Activated CD8-positive, alpha-beta memory T cell treated with anti-CD3 and anti-CD28 coated beads, Interleukin-2, amount 50 U/mL, for 24 hours (primary cell): Measurements from ENCODE around the gene RBM19.
"Not testable (repeated sequence)": the region's sequence is repeated elsewhere in the genome, so short reads cannot be mapped to it uniquely, and the experiment has no call there.

Experiments used
- DNase-seq: peaks from one replicate; pipeline ENCODE4 v3.0.0-alpha.2; 2020; ENCODE audit errors: extremely low read depth

RBM19 gene

DNA sequence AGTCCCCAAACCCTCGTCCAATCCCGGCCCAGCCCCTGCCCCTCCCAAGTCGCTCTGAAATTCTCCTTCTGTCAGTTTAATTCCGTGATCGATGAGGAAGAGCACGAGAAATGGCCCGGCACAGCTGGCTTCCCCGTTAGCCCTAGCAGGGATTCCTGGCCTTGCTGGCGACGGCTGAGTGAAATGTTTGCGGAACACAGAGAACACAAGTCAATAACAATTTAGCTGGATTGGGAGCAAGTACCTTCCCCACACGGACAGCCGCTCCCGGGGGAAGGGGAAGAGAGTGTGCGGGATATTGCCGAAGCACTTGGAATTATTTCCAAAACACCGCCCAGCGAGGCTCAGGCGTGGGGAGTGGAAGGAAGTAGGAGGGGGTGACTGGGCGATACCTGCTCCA, 134.6 kb downstream of the RBM19 start:
- DNase-seq: no peak

DNA sequence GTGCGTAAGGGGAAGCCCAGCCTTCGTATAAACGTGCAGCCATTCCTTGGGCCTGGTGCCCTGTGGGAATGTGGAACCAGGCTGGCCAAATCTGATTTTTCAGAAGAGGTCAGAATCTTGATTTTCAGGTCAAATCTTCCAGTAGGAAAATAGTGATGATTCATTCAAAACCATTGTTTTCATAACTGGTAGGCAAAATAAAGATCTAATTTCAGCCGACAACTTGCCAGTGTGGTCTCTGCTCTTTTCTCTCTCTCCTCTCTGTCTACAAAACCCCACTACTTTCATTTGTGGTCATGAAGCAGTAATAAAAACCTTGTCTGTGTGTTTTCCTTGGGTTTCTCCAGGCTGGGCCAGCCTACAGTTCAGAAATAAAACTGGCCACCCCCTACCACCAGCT, 135.1 kb downstream of the RBM19 start:
- DNase-seq: no peak

DNA sequence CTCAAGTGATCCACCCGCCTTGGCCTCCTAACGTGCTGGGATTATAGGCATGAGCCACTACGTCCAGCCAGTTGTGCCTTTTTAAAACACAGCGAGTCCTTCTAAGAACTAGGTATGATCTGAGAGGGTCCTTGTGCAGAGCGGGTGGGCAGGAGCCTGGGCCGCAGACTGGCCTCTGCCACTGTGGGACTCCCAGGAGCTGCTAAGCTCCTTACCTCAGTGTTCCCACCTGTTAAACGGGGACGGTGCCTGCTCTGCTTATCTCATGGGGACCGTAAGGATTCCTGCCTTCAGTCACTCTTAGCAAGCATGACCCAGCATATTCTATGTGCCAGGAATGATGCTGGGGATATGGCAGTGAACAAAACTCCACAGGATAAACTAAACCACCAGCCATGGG, 136.9 kb downstream of the RBM19 start:
- DNase-seq: no peak

DNA sequence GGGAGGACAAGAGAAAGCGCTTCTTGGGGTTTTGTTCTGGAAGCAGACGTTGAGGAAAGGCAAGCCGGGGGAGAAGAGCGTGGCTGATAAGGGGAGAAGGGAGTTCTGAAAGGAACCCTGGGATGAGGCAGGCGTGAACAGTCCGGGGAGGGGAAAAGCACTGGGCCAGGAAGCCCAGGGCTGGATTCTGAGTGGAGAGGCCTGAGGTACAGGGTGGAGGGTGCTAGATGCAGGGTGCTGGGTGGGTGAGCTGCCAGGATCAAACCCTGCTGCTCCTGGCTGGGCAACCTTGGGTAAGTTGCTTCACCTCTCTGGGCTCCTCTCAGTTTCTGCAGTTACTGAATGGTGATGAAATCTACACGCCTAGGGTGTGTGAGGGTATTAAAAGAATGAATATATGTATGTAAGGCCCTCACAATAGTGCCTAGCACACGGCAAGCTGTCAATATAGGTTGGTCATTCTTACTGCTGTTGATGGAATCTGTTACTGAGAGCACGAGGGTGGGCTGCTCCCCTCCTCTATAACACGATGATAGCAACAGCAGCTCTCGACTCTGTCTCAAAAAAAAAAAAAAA, 138.5 kb downstream of the RBM19 start:
- DNase-seq: no peak

DNA sequence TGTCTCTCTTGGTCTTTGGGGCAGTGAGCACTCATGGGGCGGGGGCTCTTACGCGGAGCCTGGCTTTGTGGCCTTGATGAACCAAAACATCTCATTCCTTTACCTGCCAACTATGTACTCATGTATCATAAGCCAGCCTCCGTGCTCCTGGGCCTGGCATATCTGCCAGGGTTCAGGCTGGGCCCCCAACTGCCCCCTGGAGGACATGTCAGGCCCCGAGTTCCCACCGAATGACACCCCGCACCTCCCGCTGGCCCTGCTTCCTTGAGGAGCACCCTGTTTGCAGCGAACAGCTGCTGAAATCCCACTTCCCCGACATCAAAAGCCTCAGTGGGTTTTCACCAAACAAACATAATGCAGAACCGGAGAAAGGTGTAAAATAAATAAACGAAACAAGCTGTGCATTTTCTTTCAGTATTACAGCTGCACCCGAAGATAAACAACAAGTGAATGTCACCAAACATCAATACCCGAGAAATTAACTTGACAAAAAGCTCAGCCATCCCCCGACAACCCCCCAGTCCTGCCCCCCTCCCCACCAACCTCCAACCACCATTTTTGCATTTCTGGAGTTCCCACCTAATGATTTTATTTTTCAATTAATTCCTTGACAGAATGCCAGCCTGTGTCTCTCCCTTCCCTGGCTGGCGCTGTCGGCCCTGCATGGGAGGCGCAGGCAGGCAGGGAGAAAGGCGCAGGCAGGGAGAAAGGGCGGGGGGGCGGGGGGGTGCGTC, 139.2 kb downstream of the RBM19 start:
- no peak for DNase-seq

DNA sequence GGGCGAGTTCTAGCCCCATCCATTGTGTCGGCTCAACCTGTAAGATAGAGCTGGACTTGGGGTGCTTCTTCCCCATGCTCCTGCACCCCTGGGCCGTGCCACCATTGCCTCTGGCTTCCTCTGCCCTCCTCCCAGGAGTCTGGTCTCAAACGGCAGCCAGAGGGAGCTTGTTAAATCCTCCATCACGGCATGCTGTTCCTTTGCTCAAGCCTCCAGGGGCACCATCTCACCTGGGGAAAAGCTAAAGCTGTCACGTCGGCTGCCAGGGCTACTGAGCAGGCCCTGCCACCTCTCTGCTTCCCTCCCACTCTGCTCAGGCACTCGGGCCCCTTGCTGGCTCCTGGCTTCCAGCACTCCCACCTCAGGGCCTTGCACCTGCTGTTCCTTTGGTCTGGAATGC, 140.4 kb downstream of the RBM19 start:
- DNase-seq: no peak

DNA sequence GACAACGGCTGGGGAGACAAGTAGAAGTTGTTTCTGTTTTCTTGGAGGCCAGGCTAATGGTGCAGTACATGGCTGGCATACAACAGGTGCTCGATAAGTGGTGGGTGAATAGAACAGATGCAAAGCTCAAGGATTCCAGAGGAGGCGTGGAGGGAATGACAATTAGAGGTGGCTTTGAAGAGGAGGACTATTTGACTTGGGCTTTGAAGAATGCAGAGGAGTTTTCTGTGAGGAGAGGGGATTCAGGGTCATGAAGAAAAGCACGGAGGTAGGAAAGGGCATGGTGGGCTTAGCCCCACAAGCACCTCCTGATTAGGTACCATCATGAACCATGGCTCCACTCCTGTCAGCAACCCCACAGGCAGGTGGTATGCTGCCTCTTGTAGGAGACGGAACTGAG, 142.3 kb downstream of the RBM19 start:
- no peak for DNase-seq

DNA sequence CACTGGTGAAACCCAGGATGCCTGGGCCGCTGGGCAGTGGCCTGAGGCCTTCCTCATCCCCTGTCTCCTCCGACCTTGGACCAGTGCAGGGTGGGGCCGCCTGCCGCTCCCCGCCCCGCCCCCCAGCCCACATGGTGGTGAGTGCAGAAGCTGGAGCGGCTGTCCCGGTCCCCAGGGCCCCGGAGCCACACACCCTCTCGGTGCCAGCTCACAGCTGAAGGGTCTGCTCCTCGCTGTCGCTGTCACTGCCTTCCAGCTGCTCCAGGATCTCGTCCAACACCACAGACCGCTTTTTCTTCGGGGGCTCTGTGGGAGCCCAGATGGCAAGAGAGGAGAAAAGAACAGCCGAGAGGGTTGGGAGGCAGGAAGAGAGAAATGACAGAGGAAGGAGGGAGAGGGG, 143.1 kb downstream of the RBM19 start:
- DNase-seq: no peak

DNA sequence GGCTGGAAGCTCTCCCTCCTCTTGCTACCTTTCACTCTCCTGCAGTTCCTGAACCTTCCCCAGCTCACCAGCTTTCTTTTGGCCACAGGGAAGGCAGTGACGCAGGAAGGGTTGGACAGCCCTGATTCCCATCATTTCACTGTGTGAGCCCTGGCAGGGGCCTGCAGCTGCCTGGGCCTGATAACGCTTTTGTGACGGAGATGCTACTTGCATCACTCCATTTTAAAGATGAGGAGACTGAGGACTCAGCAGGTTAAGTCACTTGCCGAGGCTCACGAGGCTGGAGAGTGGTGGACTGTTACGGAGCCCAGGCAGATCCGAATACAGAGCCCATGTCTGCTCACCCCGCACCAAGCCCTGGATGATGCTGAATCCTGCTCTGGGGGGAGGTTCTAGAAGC, 145.3 kb downstream of the RBM19 start:
- no peak for DNase-seq

DNA sequence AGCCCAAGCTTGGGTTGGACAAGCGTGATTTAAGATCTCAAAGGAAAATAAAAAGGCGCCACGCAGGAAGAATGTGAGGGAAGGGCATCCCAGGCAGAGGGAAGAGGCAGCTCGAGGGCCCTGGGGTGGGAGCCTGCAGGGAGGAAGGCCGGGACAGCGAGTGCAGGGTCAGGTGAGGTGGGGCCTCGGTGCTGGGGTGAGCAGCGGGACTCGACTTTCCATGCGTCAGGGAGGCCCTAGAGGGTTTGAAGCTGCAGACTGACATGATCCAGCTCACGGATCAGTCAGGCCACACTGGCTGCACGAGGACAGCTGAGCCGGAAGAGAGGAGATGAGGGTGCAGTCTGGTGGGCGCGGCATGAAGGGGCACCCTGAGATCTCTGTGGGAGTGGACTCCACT, 145.8 kb downstream of the RBM19 start:
- no peak for DNase-seq

DNA sequence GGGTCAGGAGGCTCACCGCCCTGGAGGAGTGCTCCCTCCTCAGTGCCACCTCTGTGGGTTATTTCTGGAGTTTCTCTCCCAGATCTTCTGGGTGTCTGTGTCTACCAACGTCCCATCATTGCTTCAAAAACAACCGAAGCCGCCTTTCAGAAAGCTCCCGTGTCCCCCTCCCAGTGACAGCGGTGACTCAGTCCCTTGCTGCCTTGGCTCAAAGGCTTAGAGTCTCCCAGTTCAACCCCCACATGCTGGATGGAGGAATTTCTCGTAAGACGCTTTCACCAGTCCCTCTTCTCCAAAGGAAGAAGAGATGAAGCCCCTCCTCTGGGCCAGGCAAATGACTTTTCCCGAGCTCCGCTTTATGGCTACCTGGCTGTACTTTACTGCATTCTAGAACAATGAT, 146.6 kb downstream of the RBM19 start:
- no peak for DNase-seq

DNA sequence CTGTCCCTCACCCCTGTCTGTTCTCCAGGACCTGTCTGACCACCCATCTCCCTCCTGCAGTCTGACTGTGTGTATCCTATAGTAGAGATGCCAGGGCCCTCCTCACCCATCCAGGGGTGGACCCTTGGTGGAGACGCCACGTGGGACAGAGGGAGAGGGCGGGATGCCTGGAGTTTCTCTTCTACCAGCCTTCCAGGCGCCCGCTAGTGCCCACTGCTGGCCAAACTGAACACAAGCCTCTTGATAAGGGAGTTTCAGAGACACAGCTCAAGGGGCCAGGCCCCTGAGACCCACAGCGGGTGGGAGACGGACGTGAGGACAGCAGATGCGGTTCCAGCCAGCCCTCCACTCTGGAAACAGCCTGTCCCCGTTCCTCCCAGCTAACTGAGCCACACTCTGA, 147.3 kb downstream of the RBM19 start:
- DNase-seq: no peak

DNA sequence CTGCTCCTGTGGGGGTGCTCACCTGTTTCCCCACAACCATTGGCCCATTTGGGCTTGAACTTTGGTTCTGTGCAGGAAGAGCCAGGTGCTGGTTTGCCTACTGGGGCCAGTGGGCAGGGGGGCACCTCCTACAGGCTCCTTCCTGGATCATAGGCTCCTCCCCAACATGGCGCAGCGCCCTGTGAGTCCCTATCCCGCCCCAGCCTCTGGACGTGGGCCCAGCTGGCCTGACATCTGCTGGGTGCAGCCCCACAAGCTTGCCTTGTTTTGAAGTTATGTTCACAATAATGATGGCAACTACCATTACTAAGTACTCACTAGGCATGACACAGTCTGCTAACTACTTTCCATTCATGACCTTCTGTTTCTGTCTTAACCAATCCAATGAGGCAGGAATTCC, 147.8 kb downstream of the RBM19 start:
- no peak for DNase-seq

DNA sequence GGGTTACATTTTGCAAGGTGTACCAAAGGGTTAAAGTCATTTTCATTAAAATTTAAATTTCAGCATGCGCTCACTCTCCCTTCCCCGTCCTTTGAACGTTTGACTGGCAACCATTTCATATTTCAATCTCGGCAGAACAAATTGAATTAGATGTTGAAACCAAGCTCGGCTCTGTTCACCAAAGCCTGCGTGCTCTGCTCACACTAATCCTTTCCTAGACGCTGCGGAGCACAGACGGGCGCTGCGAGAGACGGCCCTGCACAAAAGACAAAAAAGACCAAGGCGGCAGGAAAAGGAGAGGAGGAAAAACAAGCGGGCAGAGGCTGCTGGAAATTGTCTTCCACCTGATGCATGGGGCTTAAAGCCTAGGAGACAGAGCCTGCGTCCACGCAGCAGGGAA, 149.3 kb downstream of the RBM19 start:
- DNase-seq: no peak

DNA sequence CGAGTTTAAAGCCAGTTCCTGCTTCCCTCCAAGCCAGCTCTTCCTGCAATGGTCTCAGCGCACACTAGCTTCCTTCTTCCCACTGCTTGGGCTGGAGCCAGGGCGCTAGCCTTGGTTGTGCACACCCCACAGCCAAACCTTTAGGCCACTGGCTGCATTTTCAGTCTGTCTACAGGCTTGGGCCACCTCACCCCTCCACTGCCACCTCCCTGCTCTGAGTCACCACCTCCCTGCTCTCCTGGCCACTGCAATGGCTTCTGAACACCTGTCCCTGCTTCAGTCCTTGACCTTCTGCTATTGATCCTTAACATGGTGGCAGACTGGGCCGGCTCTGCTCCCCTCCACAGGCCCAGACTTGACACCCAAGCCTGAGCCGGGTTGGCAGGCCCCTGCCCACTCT, 151.1 kb downstream of the RBM19 start:
- no peak for DNase-seq

DNA sequence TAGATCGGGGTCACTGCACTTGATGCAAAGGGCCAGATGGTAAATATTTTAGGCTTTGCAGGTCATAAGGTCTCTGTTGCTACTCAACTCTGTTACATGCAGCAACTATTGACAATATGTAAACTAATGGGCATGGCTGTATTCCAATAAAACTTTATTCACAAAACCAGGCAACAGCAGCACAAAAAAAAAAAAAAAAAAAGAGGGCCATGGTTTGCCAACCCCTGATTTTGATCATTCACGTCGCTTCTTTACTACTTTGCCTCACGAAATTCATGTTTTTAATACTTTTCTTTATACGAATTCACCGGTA, 152.9 kb downstream of the RBM19 start:
- no peak for DNase-seq

DNA sequence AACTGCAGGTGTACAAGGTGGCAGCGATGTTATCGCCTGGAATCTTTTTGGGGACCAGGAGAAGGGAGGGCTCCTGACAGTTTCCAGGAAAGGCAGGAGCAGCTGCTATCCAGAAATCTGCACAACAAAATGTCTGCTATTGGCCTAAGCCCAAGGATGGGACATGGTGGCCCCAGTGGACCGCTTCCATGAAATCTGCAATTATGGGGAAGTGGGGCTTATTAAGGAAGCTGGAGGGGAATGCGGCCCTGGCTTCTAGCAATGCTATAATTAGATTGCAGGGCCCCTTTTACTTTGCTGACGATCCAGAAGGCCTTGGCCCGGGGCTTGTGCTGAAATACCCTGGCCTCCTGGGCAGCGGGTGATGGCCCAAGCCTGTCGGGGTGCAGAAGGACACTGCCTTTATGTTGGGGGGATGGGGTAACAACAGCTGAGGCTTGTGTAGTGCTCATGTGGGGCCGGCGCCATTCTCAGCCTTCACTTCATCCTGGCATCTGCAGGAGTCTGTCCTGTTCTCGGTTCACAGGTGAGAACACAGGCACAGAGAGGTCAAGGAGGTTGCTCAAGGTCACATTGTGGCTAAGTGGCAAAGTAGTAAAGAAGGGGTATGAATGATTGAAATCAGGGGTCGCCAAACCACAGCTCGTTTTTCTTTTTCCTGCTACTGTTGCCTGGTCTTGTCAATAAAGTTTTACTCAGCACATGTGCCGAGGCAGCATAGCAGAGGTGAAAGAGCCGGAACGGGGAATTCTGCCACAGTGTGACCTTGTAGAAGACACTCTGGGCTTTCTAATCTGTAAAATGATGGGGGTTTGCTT, 153.5 kb downstream of the RBM19 start:
- DNase-seq: no peak

DNA sequence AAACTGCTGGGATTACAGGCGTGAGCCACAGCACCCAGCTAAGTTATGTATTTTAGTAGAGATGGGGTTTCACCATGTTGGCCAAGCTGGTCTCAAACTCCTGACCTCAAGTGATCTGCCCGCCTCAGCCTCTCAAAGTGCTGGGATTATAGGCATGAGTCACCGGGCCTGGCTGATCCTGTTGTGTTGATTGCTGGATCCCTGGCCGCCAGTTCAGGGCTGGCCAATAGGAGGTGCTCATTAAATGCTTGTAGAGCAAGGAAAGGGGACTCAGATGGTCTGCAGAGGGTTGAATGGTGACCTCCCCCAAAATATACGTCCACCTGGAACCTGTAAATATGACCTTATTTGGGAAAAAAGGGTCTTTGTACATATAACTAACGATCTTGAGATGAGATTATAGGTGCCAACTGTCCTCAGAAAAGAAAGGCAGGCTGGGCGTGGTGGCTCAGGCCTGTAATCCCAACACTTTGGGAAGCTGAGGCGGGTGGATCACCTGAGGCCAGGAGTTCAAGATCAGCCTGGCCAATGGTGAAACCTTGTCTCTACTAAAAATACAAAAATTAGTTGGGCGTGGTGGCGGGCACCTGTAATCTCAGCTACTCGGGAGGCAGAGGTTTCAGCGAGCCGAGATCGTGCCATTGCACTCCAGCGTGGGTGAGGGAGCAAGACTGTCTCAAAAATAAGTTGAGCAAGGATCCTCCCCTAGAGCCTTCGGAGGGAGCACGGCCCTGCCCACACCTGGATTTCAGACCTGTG, 156.5 kb downstream of the RBM19 start:
- not testable (repeated sequence) for DNase-seq

DNA sequence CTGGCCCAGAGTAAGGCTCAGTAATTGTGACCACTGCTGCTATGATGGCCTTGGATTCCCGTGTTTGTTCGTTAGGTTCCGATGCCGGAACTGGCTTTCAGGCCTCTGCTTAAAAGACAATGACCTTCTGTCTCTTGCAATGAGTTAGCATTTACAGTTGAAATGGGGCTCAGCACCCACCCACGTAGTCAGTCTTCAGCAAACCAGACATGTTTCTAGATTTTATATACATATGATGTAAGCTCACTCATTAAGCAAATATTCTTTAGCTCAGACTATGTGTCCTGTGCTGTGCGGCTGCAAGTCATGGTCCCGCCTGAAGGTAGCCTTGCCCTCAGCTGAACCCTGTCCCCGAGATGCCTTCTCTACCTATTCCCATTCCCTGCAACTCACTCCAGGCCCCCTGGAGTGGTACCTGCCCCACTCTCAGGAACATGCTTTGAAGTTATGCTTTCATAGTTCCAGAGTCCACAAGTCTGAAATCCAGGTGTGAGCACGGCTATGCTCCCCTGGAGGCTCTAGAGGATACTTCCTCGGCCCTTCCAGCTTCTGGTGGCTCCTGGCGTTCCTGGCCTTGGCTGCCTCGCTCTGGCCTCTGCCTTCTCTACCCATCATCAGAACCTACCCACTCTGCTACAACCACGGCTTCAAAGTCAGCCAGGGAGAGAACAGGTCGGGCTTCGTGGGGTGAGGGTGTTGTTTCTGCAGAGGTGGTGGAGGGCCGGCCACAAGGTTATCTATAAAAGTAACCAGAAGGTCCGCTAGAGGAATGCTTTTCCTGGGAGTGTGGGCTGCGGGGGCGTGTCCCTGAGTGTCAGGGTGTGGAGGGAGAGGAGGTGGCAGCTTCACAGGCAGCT, 157.8 kb downstream of the RBM19 start:
- DNase-seq: no peak

DNA sequence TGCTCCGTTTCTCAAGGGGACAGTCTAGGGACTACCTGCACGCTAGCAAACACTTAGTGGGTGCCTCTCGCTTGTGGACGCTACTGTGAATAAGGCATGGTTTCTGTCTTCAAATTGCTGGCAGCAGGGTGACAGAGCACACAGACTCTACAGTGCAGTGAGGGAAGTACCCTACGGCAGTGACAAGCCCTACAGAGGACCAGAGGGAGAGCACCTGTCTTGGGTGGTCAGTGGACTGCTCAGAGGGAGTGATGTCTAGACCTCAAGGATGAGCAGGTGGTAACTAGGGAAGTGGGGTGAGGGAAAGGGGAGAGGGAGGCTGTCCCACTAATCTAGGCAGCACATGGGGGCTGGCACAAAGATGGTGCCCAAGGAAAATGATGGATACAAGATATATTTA, 160.5 kb downstream of the RBM19 start:
- DNase-seq: no peak

DNA sequence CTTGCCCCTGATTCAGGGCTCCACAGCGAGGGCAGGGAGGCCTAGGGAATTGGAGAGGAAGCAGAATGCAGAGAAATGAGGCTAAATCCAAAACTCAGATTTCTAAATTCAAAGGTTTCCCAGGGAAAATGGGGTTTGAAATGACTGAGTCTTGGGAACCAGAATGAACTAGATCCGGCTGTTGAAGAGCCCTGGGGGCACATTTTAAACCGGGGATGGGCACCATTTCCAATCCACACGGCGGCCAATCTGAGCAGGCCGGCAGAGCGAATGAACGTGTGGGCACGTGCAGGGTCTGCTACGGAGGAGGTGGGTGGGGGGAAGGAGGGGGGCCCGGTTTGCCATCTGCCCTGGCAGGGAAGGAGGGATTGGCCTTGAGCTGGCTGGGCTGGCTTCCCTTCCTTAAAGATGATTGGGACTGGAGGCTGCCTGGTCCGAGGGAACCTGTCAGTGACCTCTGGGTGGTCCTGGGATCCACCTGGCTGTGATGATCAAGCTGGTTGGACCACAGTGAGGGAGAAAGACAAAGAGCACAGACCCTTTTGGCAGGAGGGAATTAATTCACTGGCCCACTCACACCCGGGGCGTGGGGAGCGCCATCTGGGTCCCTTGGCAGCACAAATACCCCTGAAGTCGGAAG, 161.0 kb downstream of the RBM19 start:
- no peak for DNase-seq
